Fibroblast of peridontal ligament (primary cell): ENCODE measurements around the gene APMAP.
A peak's percentile ranks its signal among the peaks of the same experiment; 100 is the strongest.

ENCODE experiments used
- DNase-seq: peaks from one replicate; pipeline ENCODE4 v3.0.0-alpha.2; 2010; ENCODE audit errors: extremely low read depth

The APMAP gene

GRCh38 chr20:24992487-24993205, at the start of gene APMAP:
TSS of gene APMAP (minus strand) at chr20:24992751. CDS start at chr20:24992688, 63 bp downstream.
- DNase-seq = peak; percentile 85

GRCh38 chr20:25041813-25042530, 49.4 kb upstream of the APMAP start:
- DNase-seq = no peak

GRCh38 chr20:25040438-25040831, 47.9 kb upstream of the APMAP start:
- peak; percentile 55 for DNase-seq

- peak; percentile 81 for DNase-seq
Measured at GRCh38 chr20:25039697-25040437, 47.3 kb upstream of the APMAP start.

DNA sequence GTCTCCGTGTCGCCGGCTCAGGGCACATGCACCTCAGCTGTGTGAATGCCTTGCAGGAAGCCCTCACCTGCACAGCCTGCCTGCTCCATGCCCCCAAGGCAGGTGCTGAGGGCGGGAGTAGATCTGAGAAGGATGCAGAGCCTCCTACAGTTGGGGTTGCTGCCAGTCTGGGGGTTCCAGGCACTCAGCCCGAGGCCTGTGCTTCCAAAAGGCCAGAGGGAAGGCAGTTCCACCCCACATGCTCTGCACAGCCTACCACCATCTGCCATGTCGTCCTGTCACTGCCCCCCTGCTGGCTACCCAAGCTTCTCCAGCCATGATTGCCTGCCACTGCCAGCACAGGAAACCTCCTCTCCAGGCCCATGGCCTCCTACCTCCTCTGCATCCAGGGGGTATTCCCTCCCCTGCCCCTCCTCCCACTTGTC, 46.1 kb upstream of the APMAP start:
- DNase-seq = no peak

GRCh38 chr20:25038103-25038410, 45.5 kb upstream of the APMAP start:
- DNase-seq = peak; percentile 55

DNA sequence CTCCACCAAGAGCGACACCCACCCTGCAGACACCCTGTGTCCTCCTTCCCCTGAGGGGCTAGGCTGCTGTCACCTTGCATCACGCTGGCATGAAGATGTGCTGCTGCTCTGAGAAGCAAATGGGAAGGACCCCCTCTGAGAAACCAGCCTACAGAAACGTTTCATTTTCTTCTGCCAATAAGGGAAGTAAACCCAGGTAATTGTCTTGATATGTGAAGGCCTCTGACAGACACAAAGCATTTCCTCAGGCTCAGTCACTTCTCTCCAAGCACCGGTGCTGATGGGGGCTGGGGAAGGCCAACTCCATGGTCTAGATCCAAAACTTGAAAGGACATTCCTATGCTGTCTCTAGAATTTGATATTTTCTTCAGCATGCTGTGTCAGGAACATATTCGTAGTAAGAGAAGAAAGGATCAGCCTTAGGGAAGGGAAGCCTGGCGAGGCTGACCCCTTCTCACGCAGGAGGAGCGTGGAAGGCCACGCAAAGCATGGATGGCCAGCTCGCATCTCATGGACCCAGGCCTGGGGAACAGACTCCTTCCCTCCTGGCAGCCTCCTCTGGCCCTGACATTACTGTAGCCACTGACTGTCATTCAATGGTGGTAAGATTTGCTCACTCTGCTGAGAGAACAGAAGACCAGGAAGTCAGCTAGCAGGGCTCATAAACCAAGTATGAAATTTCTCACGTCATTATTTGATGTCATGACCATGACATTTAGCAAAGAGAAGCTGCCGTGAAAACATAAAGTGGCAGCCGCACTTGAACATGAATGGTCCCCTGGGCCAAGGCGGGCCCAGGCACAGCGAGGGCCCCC, 44.9 kb upstream of the APMAP start:
- no peak for DNase-seq

- DNase-seq = peak; percentile 17
Measured at GRCh38 chr20:25036331-25036936, 43.9 kb upstream of the APMAP start.

- no peak for DNase-seq
Measured at GRCh38 chr20:25035921-25036320, 43.4 kb upstream of the APMAP start.

GRCh38 chr20:25033924-25034300, 41.4 kb upstream of the APMAP start:
- no peak for DNase-seq

DNA sequence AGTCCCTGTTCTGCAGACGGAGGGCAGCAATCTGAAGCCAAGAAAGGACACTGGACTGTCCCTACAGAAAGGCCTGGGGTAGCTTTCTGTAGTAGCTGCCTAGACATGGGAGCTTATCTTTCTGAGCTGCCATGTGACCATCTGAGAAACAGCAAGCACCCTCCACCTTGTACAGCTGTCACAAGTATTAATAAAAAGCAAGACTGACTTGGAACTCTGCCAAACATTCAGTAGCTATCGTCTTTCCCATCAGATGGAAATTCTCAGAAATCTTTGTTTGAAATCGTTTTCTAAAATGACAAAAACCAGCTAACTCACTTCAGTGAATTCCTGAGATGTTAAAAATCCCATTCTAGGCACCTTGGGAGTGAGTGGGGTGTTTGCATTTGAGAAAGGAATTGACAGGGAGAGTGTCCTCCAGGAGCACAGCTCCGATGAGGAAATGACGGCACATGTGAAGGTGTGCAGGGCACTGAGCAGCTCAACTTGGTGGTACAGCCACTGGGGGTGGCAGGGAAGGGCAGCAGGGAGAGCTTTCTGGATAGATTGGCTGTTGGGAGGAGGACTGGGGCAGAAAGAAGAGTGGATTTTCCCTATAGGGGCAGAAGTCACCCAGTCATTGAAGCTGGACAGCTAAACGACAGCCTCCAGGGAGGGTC, 40.8 kb upstream of the APMAP start:
- DNase-seq = no peak

- DNase-seq = no peak
Measured at GRCh38 chr20:25032478-25033264, 40.1 kb upstream of the APMAP start.

GRCh38 chr20:25032065-25032477, 39.5 kb upstream of the APMAP start:
- DNase-seq = no peak

DNA sequence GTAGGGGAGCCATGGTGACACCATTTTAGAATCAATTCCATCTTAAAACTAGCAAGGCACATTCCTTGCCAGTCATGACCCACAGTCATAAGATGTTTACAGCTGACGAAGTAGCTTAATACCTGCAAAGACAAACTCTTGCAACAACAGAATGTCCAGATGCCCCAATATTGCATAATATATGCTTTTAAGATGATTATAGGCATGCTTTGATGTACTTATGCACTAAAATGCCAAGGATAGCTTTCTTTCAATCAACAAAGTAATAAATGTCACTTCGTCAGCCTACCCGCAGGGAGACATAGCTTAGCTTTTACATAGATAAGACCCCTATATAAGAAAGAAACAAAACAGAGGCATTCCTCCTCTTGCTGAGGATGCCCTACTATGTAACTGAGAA, 38.7 kb upstream of the APMAP start:
- DNase-seq = no peak

DNA sequence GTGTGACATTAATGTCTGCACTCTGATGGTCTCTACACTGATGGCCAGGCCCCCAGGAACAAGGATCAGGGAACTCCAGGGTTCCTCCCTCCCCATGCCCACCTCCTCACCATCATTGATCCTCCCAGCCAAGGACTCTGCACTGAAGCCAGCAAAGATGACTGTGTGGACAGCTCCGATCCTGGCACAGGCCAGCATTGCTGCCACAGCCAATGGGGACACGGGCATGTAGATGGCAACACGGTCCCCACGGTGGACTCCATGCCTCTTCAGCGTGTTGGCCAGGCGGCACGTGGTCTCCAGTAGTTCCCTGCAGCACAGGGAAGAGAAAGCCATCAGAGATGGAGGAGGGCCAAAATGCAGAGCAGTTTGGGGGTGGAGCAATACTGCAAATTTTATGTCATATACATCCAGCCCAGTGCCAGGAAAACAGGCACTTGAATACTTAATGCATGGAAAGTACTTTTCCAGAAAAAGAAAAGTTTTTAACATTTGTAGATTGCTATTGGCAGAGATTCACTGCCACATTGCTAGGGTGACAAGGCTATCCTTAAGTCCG, 38.2 kb upstream of the APMAP start:
- no peak for DNase-seq

DNA sequence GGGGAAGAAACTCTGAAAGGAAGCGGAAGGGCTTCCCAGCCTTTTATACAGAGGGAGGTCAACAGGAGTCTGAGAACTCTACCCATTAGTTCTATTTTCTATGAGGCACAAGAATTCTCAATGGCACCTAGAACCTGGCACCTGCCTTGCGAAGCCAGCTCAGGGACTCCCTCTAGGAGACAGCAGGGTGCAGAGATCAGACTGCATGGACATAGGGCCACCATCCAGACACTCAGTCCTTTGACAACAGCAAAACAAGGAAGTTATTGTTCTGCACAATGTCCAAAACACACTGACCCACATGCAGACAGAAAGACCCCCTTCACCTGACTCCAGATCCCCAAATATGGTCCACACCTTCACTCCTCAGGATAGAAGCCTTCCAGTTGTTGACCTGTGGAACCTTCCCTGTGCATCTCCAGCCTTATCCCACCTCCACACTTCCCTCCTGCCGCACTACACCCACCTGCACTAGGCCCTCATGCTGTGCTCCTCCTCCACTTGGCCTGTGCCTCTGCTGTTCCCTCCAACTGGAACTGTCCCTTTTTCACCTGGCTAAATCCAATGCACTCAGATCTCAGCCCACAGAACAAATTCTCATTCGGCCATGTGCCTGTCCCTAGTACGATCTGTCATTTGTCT, 37.6 kb upstream of the APMAP start:
- no peak for DNase-seq

- no peak for DNase-seq
Measured at GRCh38 chr20:25025986-25026605, 33.5 kb upstream of the APMAP start.

DNA sequence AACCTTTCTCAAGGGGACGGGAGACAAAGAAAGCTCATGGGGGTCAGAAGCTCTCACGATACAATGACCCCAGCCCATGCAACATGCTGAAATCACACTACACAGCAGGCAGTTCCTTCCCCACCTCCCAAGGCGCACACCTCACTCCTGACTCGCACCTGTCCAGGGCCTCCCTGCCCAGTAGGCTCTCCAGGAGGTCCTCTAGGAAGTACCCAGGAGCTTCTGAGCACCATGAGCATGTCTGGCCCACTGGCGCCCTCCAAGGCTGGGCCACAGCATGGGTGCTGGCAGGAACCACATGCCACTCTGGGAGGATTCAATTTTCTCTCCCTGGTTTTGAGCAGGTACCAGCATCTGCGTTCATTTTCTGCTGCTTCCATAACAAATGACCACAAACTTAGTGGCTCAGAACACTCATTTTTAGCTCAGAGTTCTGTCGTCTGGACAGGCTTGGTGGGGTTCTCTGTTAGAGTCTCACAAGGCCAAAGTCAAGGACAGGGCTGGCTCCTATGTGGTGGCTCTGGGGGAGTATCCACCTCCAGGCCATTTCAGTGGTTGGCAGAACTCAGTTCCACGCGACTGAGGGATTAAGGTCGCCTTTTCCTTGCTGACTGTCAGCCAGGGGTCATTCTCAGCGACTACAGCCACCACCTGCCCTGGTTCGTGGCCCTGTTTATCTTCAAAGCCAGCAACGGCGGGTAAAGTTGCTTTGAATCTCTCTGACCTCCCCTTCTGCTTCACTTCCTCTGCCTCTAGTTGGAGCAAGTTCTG, 32.7 kb upstream of the APMAP start:
- no peak for DNase-seq
